Stimulated activated naive CD8-positive, alpha-beta T cell treated with anti-CD3 and anti-CD28 coated beads, Interleukin-15, Interleukin-2, amounts not matched to agents 100 ng/mL and 50 ng/mL, for 24 hours (primary cell): ENCODE data around the gene NKAIN2.
"Not testable (repeated sequence)": the region's sequence is repeated elsewhere in the genome, so short reads cannot be mapped to it uniquely, and the experiment has no call there.

Experiments
- H3K27ac Mint-ChIP-seq: one replicate; pipeline ENCODE4 v1.8.0; 2021; ENCODE audit warnings: mild to moderate bottlenecking, mixed read lengths
- H3K27me3 Mint-ChIP-seq: one replicate; pipeline ENCODE4 v1.8.0; 2021; ENCODE audit warnings: mixed read lengths
- H3K36me3 Mint-ChIP-seq: one replicate; pipeline ENCODE4 v1.8.0; 2021; ENCODE audit warnings: low read depth, mixed read lengths
- H3K4me1 Mint-ChIP-seq: one replicate; pipeline ENCODE4 v1.8.0; 2021; ENCODE audit warnings: low read depth, mixed read lengths
- H3K4me3 Mint-ChIP-seq: one replicate; pipeline ENCODE4 v1.8.0; 2021; ENCODE audit warnings: mild to moderate bottlenecking, mixed read lengths
- H3K9me3 Mint-ChIP-seq: one replicate; pipeline ENCODE4 v1.8.0; 2021; ENCODE audit warnings: mixed read lengths

Gene NKAIN2

DNA sequence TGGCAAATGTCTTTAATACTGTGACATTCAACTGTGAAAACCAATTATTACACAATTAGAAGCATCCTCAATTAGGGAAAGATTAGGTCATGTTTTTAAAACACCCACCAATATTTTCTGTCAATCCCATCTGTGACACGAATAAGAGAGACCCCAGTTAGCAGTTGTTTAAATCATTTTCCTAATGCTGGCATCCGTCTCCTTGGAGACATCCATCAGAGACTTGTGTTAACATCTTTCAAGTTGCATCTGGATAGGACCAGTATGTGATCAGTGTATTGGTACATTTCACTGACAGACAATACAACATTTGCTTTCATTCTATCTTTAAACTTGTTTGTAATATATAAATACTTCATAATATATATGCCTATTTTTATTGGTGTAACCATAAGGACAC is 737.9 kb downstream of the NKAIN2 start:
- H3K27me3 Mint-ChIP-seq = no peaks in the 10 kb centered on the region
- H3K9me3 Mint-ChIP-seq = peaks cover 1% of the 10 kb centered on the region
- no peak overlapping the region for H3K4me3 Mint-ChIP-seq
- H3K4me1 Mint-ChIP-seq = no peaks in the 10 kb centered on the region
- H3K36me3 Mint-ChIP-seq = no peaks in the 10 kb centered on the region
- no peak overlapping the region for H3K27ac Mint-ChIP-seq

DNA sequence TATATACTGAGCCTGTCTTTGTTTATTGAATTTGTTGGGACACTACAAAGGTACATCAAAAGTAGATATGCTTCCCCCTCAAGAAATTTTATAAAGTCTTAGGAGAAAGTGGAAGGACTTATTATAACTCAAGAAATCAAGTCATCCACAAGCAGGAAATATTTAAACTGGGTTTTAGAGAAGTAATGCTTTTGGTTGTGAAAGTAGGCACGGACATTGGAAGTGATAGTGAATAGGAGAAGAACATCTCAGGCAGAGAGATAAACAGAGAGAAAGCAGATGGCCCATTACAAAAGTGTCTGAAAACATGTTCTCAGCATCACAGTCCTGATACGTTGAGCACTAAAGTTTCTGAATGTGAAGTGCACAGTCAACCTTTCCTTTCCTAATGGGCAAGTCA is 742.9 kb downstream of the NKAIN2 start:
- Mint-ChIP-seq H3K9me3 (peaks cover 3% of the 10 kb centered on the region), H3K36me3 (no peaks in the 10 kb centered on the region), H3K27ac (no peak overlapping the region), H3K4me3 (no peak overlapping the region), H3K4me1 (no peaks in the 10 kb centered on the region), H3K27me3 (no peaks in the 10 kb centered on the region)

DNA sequence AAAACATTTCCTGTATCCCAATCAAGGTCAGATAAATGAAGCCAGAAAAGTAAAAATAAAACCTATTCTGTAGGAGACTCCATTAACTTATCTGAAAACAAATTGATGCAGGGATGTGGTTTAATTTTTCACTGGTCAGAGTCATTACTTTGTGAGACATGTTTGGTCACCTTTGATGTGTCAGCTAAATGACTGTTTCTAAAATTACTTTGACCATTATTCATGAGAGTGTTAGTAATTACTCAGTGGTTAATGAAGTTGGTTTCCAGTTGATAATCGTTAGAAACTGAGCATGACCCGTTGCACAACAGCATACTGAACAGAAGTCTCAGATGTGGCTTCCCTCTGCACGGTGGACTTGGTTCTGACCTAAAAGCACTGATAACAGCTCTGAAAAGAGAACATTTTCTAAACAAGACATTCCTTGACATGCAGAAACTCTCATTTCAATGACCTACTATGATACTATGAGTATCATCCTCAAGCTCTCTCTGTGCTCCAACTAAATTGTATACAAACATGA is 748.1 kb downstream of the NKAIN2 start:
- no peaks in the 10 kb centered on the region for H3K27me3 Mint-ChIP-seq
- H3K9me3 Mint-ChIP-seq = peaks cover 7% of the 10 kb centered on the region
- H3K27ac Mint-ChIP-seq = no peak overlapping the region
- no peaks in the 10 kb centered on the region for H3K36me3 Mint-ChIP-seq
- H3K4me1 Mint-ChIP-seq = no peaks in the 10 kb centered on the region
- no peak overlapping the region for H3K4me3 Mint-ChIP-seq

DNA sequence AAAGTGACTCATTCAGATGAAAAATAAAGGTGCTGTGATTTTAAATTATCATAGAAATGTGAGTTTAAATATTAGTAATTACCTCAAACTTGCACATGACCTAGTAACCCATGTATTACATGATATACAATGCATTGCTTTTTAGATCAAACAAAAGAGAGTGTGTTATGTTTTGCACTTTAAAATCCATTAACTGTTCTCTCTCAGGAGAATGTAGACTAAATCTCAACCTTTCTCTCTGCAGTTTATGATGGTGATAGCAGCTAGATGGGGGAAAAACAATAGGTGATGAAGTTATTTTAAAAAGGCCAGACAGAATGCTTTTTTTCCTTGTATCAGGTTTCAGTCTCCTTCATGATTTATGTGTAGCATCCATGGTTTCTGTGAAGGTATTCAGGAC is 754.2 kb downstream of the NKAIN2 start:
- Mint-ChIP-seq H3K9me3 (peaks cover 16% of the 10 kb centered on the region), H3K36me3 (no peaks in the 10 kb centered on the region), H3K4me1 (no peaks in the 10 kb centered on the region), H3K4me3 (no peak overlapping the region), H3K27ac (no peak overlapping the region), H3K27me3 (no peaks in the 10 kb centered on the region)

DNA sequence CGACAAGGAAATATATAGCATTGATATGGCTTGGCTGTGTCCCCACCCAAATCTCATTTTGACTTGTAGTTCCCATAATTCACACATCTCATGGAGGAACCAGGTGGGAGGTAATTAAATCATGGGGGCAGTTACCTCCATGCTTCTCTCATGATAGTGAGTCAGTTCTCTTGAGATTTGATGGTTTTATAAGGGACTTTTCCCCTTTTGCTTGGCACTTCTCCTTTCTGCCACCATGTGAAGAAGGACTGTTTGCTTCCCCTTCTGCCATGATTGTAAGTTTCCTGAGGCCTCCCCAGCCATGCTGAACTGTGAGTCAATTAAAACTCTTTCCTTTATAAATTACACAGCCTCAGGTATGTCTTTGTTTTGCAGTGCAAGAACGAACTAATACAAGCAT is 756.4 kb downstream of the NKAIN2 start:
- not testable (repeated sequence) for H3K4me3 Mint-ChIP-seq, H3K4me1 Mint-ChIP-seq, H3K36me3 Mint-ChIP-seq, H3K27ac Mint-ChIP-seq, H3K27me3 Mint-ChIP-seq
- peaks cover 22% of the 10 kb centered on the region for H3K9me3 Mint-ChIP-seq

DNA sequence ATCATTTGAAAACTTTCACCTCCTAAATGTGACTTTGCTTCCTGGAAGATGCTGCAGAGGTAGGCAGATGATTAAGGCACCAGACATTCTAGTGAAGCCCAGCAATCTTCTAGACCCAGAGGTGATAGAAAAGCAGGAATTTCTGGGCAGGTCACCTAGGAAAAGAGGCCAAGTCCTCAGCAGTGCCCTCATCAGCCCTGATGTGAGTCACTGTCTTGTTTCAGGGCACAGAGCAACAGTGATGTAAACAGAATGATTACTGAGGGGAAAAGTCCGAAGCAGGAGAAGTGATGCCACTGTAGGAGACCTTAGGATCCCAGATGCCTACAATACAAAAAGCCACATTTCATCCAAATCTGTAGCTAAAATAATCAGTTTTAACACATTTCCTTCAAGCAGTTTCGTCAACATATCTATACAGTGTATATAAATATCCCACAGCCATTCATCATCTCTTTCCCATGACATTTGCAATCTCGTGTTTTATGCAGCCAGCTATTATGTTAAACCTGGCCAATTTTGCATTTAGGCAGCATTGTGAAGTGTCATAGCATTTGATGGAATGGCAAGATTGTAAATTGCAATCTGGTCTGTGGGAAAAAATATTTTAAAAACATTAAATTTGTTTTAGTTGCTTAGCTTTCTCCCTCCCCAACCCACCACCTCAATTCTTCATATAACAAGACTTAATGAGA is 757.4 kb downstream of the NKAIN2 start:
- no peaks in the 10 kb centered on the region for H3K4me1 Mint-ChIP-seq
- no peak overlapping the region for H3K27ac Mint-ChIP-seq
- peaks cover 20% of the 10 kb centered on the region for H3K9me3 Mint-ChIP-seq
- H3K4me3 Mint-ChIP-seq = no peak overlapping the region
- H3K36me3 Mint-ChIP-seq = no peaks in the 10 kb centered on the region
- no peaks in the 10 kb centered on the region for H3K27me3 Mint-ChIP-seq

DNA sequence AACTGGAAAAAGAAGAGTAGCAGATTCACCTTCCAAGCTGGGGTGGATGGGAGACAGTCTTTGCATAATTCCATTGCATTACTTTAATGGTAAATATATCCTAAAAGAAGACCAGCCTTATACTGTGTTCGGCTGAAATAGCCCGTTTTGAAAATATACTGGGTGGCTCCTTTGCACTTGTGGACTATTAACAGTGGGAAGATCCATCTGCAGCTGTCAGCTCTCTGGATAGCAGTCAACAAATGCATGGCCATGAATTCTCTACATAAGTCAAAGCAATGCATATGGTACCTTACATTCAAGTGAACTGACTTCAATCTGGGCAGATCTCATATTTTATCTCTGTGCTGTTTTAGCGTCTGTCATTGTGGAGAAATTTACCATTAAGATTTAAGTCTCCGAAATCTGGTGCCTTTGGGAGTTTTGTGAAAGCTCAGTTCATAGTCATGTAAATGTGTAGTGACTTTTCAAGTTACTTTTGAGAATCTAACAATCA is 758.0 kb downstream of the NKAIN2 start:
- H3K27me3 Mint-ChIP-seq = no peaks in the 10 kb centered on the region
- H3K27ac Mint-ChIP-seq = no peak overlapping the region
- H3K36me3 Mint-ChIP-seq = no peaks in the 10 kb centered on the region
- no peak overlapping the region for H3K4me3 Mint-ChIP-seq
- H3K4me1 Mint-ChIP-seq = no peaks in the 10 kb centered on the region
- H3K9me3 Mint-ChIP-seq = peaks cover 15% of the 10 kb centered on the region

DNA sequence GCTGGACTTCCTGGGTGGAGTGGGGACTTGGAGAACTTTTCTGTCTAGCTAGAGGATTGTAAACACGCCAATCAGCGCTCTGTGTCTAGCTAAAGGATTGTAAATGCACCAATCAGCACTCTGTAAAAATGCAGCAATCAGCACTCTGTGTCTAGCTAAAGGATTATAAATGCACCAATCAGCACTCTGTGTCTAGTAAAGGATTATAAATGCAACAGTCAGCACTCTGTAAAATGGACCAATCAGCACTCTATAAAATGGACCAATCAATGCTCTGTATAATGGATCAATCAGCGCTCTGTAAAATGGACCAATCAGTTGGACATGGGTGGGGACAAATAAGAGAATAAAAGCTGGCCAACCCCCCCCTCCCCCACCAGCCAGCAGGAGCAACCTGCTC is 760.5 kb downstream of the NKAIN2 start:
- H3K27me3 Mint-ChIP-seq, H3K4me1 Mint-ChIP-seq, H3K27ac Mint-ChIP-seq, H3K4me3 Mint-ChIP-seq, H3K36me3 Mint-ChIP-seq: not testable (repeated sequence)
- peaks cover 12% of the 10 kb centered on the region for H3K9me3 Mint-ChIP-seq

DNA sequence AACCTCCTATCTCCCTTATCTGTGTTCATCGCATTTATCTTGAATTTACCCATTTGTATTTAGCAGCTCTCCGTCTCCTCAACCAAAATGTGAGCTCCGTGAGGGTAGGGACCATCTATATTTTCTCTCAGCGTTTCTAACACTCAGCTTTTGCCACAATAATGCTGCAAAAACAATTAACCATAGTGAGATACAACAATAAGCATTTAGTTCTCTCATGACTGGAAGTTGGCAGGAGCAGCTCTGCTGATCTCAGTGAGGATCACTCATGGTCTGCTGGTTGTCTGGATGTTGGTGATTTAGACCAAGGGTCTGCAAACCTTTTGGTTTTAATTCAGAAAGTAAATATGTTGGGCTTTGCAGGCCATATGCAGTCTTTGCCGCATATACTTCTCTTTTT is 763.7 kb downstream of the NKAIN2 start:
- H3K27me3 Mint-ChIP-seq = no peaks in the 10 kb centered on the region
- H3K4me1 Mint-ChIP-seq = no peaks in the 10 kb centered on the region
- no peak overlapping the region for H3K27ac Mint-ChIP-seq
- H3K4me3 Mint-ChIP-seq = no peak overlapping the region
- H3K9me3 Mint-ChIP-seq = peaks cover 20% of the 10 kb centered on the region
- no peaks in the 10 kb centered on the region for H3K36me3 Mint-ChIP-seq

DNA sequence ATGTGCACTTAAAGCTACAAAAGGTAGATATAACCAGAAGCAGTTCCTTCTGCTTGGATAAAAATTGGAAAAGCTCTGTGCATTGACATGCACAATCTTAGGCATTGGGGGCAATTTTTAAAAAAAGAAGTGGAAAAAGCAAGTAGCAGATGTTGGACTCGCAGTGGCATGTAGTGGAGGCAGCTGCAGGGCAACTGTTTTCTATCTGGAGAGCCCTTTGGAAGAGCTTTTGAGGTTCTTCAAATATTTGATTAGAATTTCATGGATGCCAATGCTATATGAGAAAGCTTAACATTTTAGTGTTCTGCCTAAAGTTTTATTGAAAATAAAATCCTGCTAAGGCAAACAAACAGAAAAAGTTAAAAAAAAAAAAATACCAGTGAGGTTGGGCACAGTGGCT is 770.3 kb downstream of the NKAIN2 start:
- Mint-ChIP-seq H3K4me3 (no peak overlapping the region), H3K9me3 (peaks cover 17% of the 10 kb centered on the region), H3K27ac (no peak overlapping the region), H3K36me3 (no peaks in the 10 kb centered on the region), H3K4me1 (no peaks in the 10 kb centered on the region), H3K27me3 (no peaks in the 10 kb centered on the region)

DNA sequence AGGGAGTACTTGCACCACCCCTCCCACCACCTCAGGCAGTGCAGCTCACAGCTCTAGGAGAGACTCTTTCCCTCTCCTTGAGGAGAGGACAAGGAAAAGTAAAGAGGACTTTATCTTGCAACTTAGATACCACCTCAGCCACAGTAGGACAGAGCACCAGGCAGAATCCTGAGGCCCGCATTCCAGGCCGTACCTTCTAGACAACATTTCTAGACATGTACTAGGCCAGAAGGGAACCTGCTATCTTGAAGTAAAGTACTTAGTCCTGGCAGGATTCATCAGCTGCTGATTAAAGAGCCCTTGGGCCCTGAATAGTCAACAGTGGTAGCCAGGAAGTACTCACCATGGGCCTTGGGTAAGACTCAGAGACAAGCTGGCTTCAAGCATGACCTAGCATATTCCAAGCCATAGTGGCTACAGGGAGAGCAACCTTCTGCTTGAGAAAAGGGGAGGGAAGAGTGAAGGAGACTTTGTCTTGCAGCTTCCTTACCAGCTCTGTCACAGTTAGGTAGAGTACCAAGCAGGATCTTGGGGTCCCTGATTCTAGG is 774.1 kb downstream of the NKAIN2 start:
- Mint-ChIP-seq H3K4me1 (no peaks in the 10 kb centered on the region), H3K27ac (no peak overlapping the region), H3K27me3 (no peaks in the 10 kb centered on the region), H3K4me3 (no peak overlapping the region), H3K9me3 (peaks cover 13% of the 10 kb centered on the region), H3K36me3 (no peaks in the 10 kb centered on the region)

DNA sequence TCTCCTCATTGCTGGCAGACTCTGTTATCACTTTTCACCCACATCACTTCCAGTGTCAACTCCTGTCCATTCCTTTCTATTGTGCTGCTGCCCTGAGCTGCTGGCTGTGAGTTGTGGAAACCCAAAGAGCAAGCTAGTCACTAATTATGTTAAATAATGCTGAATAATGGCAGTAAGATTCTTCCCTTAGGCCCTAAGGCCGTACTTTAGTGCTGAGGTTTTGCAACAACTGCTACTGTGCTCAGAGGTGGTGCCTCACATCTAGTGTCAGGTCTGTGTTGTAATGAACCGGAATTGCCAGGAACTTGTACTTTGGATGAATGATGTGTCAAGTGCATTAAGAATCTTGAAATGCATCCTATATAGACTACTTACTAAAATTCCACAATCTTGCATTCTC is 786.3 kb downstream of the NKAIN2 start:
- Mint-ChIP-seq H3K4me1 (no peaks in the 10 kb centered on the region), H3K27me3 (no peaks in the 10 kb centered on the region), H3K36me3 (no peaks in the 10 kb centered on the region), H3K27ac (no peak overlapping the region), H3K9me3 (no peaks in the 10 kb centered on the region), H3K4me3 (no peak overlapping the region)

DNA sequence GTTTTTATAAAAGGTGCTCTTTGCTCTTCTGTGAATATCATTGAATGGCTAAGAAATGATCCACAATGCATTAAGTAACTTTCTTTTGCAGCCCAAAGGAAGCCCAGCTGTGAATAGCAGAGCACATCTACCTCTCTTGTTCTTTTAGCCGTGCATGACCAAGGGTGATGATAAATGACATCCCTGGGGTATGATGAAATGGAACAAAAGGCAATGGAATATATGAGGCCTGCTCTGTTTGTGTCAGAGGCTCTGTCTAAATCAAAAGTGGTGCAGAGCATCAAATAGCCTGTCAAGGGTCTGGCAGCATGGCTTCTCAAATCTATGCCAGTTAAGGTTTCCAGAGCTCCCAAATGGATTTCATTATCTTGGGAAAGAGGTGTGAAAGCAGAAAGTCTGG is 796.0 kb downstream of the NKAIN2 start:
- Mint-ChIP-seq H3K27me3 (no peaks in the 10 kb centered on the region), H3K4me1 (no peaks in the 10 kb centered on the region), H3K27ac (no peak overlapping the region), H3K9me3 (no peaks in the 10 kb centered on the region), H3K4me3 (no peak overlapping the region), H3K36me3 (no peaks in the 10 kb centered on the region)

DNA sequence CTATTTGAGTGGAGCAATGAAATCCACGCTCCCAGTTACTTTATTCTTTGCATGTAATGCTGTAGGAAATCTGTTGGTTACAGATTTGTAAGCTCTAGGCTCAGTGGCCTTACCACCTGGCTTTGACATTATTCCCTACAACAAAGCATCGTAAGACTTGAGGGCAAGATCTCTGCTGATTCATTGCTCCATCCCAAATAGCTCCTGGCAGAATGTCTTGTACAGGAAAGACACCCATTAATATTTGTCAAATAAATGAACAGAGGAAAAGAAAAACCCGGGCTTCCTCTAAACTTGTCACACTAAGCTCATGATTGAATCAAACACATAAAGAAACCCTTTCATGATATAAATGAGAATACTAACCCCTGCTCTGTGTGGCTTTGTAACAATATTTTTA is 801.1 kb downstream of the NKAIN2 start:
- Mint-ChIP-seq H3K4me3 (no peak overlapping the region), H3K27me3 (no peaks in the 10 kb centered on the region), H3K27ac (no peak overlapping the region), H3K4me1 (no peaks in the 10 kb centered on the region), H3K36me3 (no peaks in the 10 kb centered on the region), H3K9me3 (peaks cover 5% of the 10 kb centered on the region)

DNA sequence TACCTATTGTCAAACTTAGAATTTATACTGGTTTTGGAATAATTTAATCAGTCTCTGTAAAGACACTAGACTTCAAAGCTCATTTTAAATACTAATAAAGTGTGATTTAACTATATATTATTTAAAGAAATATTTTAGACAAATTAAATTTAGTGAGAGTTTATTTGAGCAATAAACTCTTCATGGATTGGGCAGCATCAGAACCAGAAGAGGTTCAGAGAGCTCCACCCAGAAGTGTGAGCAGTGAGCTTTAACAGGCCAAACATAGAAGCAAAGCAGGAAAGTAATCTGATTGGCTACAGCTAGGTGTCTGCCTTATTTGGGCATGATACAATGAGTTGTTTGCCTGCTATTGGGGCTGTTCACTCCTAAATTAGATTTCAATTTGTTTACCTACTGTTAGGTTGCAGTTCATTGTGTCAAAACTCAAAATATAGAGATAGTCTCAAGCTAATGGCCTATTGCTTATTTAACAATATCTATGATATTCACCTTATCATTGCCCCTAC is 803.5 kb downstream of the NKAIN2 start:
- Mint-ChIP-seq H3K27ac (no peak overlapping the region), H3K4me1 (no peaks in the 10 kb centered on the region), H3K27me3 (no peaks in the 10 kb centered on the region), H3K36me3 (no peaks in the 10 kb centered on the region), H3K4me3 (no peak overlapping the region), H3K9me3 (peaks cover 5% of the 10 kb centered on the region)

DNA sequence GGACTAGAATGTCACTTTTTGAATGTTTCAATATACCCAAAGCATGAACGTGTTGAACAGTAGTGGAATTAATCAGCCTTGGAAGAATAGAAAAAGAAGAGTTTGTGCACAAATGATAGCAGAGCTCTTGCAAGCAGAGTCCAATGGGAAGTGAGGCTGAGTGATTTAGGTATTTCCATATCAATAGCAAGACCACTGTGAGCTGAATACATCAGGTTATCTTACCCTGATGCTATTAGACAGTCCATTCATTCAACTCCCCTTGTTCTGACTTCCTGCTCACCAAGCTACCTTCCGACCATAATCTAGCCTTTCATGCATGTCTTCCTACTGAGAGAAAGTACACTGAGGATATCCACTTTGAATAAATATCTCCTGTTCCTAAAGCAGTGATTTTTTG is 809.4 kb downstream of the NKAIN2 start:
- Mint-ChIP-seq H3K27ac (no peak overlapping the region), H3K4me1 (no peaks in the 10 kb centered on the region), H3K9me3 (peaks cover 14% of the 10 kb centered on the region), H3K36me3 (no peaks in the 10 kb centered on the region), H3K4me3 (no peak overlapping the region), H3K27me3 (no peaks in the 10 kb centered on the region)
